Neuron (in vitro differentiated cells): ENCODE data around the gene S100A8.
"Not testable (repeated sequence)": the region's sequence is repeated elsewhere in the genome, so short reads cannot be mapped to it uniquely, and the experiment has no call there.

ENCODE experiments used
- H2AFZ ChIP-seq: one replicate; pipeline ENCODE4 v1.6.1; 2013; ENCODE audit warnings: low read depth, mild to moderate bottlenecking, inconsistent platforms, low read length, moderate library complexity
- H3K27me3 ChIP-seq: one replicate; pipeline ENCODE4 v1.6.1; 2013; ENCODE audit warnings: low read length; ENCODE audit not compliant: insufficient read depth
- H3K36me3 ChIP-seq: one replicate; pipeline ENCODE4 v1.6.1; 2013; ENCODE audit warnings: low read length; ENCODE audit not compliant: insufficient read depth
- H3K4me1 ChIP-seq: one replicate; pipeline ENCODE4 v1.6.1; 2013; ENCODE audit warnings: low read length; ENCODE audit not compliant: insufficient read depth
- H3K4me3 ChIP-seq: 2 replicates; pipeline ENCODE4 v1.5.1; 2013; ENCODE audit warnings: mild to moderate bottlenecking, low read length, moderate library complexity
- H3K9me3 ChIP-seq: one replicate; pipeline ENCODE4 v1.6.1; 2013; ENCODE audit warnings: low read length

Gene S100A8

GRCh38 chr1:153428791-153429190 lies 37.9 kb upstream of the S100A8 start:
- H3K9me3 ChIP-seq: no peaks in the 10 kb centered on the region
- H2AFZ ChIP-seq: no peak overlapping the region
- peaks cover 11% of the 10 kb centered on the region for H3K27me3 ChIP-seq
- no peaks in the 10 kb centered on the region for H3K4me1 ChIP-seq
- H3K36me3 ChIP-seq: no peaks in the 10 kb centered on the region
- no peak overlapping the region for H3K4me3 ChIP-seq

GRCh38 chr1:153428073-153428638 lies 37.3 kb upstream of the S100A8 start:
- Histone ChIP-seq H3K9me3 (no peaks in the 10 kb centered on the region), H2AFZ (no peak overlapping the region), H3K4me3 (no peak overlapping the region), H3K27me3 (peaks cover 7% of the 10 kb centered on the region), H3K36me3 (no peaks in the 10 kb centered on the region), H3K4me1 (no peaks in the 10 kb centered on the region)

GRCh38 chr1:153426809-153427208 lies 35.9 kb upstream of the S100A8 start:
- H2AFZ ChIP-seq: no peak overlapping the region

GRCh38 chr1:153422450-153423068 lies 31.7 kb upstream of the S100A8 start:
- Histone ChIP-seq H3K4me3 (no peak overlapping the region), H3K36me3 (no peaks in the 10 kb centered on the region), H2AFZ (no peak overlapping the region), H3K4me1 (no peaks in the 10 kb centered on the region), H3K9me3 (no peaks in the 10 kb centered on the region), H3K27me3 (peaks cover 2% of the 10 kb centered on the region)

More at GRCh38 chr1:153426809-153427208, 35.9 kb upstream of the S100A8 start:
- H3K4me1 ChIP-seq: no peaks in the 10 kb centered on the region
- no peak overlapping the region for H3K4me3 ChIP-seq
- H3K9me3 ChIP-seq: no peaks in the 10 kb centered on the region
- peaks cover 5% of the 10 kb centered on the region for H3K27me3 ChIP-seq
- H3K36me3 ChIP-seq: no peaks in the 10 kb centered on the region

GRCh38 chr1:153420306-153420705 lies 29.4 kb upstream of the S100A8 start:
- H3K36me3 ChIP-seq: no peaks in the 10 kb centered on the region
- no peak overlapping the region for H2AFZ ChIP-seq
- no peaks in the 10 kb centered on the region for H3K27me3 ChIP-seq
- no peak overlapping the region for H3K4me3 ChIP-seq
- H3K9me3 ChIP-seq: no peaks in the 10 kb centered on the region
- H3K4me1 ChIP-seq: no peaks in the 10 kb centered on the region

GRCh38 chr1:153419436-153419793 lies 28.5 kb upstream of the S100A8 start:
- H3K27me3 ChIP-seq, H3K9me3 ChIP-seq, H3K4me3 ChIP-seq, H3K4me1 ChIP-seq, H3K36me3 ChIP-seq, H2AFZ ChIP-seq: not testable (repeated sequence)

GRCh38 chr1:153418758-153419435 lies 28.0 kb upstream of the S100A8 start:
- H2AFZ ChIP-seq, H3K9me3 ChIP-seq, H3K27me3 ChIP-seq, H3K36me3 ChIP-seq, H3K4me1 ChIP-seq, H3K4me3 ChIP-seq: not testable (repeated sequence)

GRCh38 chr1:153417136-153417888 lies 26.4 kb upstream of the S100A8 start:
- Histone ChIP-seq H3K4me1 (no peaks in the 10 kb centered on the region), H3K4me3 (no peak overlapping the region), H3K36me3 (no peaks in the 10 kb centered on the region), H3K9me3 (no peaks in the 10 kb centered on the region), H3K27me3 (no peaks in the 10 kb centered on the region), H2AFZ (no peak overlapping the region)

GRCh38 chr1:153415850-153416570 lies 25.1 kb upstream of the S100A8 start, which contains the start of gene S100A7A:
Gene S100A7A (plus strand): TSS chr1:153416520. CDS start chr1:153418083, 1,563 bp downstream.
- no peak within 1 kb of the TSS for H2AFZ ChIP-seq
- no peaks in the 10 kb centered on the region for H3K9me3 ChIP-seq
- no peaks in the 10 kb centered on the region for H3K36me3 ChIP-seq
- no peak within 1 kb of the TSS for H3K4me3 ChIP-seq
- no peaks in the 10 kb centered on the region for H3K27me3 ChIP-seq
- H3K4me1 ChIP-seq: no peaks in the 10 kb centered on the region

GRCh38 chr1:153413961-153414360 lies 23.1 kb upstream of the S100A8 start:
- not testable (repeated sequence) for H3K4me1 ChIP-seq, H3K4me3 ChIP-seq, H3K36me3 ChIP-seq, H3K9me3 ChIP-seq, H2AFZ ChIP-seq, H3K27me3 ChIP-seq

- H3K9me3 ChIP-seq, H3K4me3 ChIP-seq, H2AFZ ChIP-seq, H3K27me3 ChIP-seq, H3K4me1 ChIP-seq, H3K36me3 ChIP-seq: not testable (repeated sequence)
These were observed 16.4 kb upstream of the S100A8 start for GRCh38 chr1:153407274-153407673.

GRCh38 chr1:153405825-153406599 lies 15.1 kb upstream of the S100A8 start:
- H3K9me3 ChIP-seq, H3K36me3 ChIP-seq, H2AFZ ChIP-seq, H3K4me1 ChIP-seq, H3K27me3 ChIP-seq, H3K4me3 ChIP-seq: not testable (repeated sequence)
